ENCODE data around the gene IL15RA. TPM values are rescaled to one million over a fixed set of nuclear protein-coding genes. Genes with fewer than 3 reads are reported as not detected.

IL15RA gene
- total and polyA plus RNA-seq, 2 donors (not counting 3 experiments of a cell fraction or from before 2014, with no cell fraction given) = 18.8 to 20.6 TPM

- no TSS peak for BruUV-seq (replicated peaks)
Observed at GRCh38 chr10:5918763-5919162, 58.6 kb downstream of the IL15RA start.

More at GRCh38 chr10:5918763-5919162, 58.6 kb downstream of the IL15RA start:
- Histone ChIP-seq H3K9me1 (replicated peaks; ENCODE audit: control insufficient read depth, extremely low read depth, insufficient read depth, low read length) (no peaks in the 10 kb centered on the region), H3K27me3 (ENCODE audit: control insufficient read depth in 2 of 2, insufficient read depth in 2 of 2, low read length in 2 of 2) (no peaks in the 10 kb centered on the region), H4K20me1 (replicated peaks; ENCODE audit: control insufficient read depth, extremely low read depth, insufficient read depth, low read length) (no peaks in the 10 kb centered on the region), H3K79me2 (ENCODE audit: control insufficient read depth, insufficient read depth, low read length) (no peaks in the 10 kb centered on the region), H2AFZ (ENCODE audit: low read depth, low read length) (no peak overlapping the region), H3K4me1 (ENCODE audit: control insufficient read depth, extremely low read depth, insufficient read depth, low read length) (peaks cover 3% of the 10 kb centered on the region), H3K9ac (replicated peaks; ENCODE audit: extremely low read depth, insufficient read depth, low read length) (no peak overlapping the region), H3K4me2 (ENCODE audit: insufficient read depth, low read length) (no peak overlapping the region), H3K36me3 (ENCODE audit: control insufficient read depth in 2 of 2, extremely low read depth in 1 of 2, insufficient read depth in 2 of 2, low read length in 2 of 2) (peaks cover 36 to 67% of the 10 kb centered on the region in 2 experiments), H3K4me3 (replicated peaks in 1 of 3; ENCODE audit: insufficient read depth in 1 of 3, low read depth in 1 of 3, low read length in 3 of 3) (no peak overlapping the region), H3K27ac (ENCODE audit: insufficient read depth, low read depth, low read length) (no peak overlapping the region), H3K9me3 (replicated peaks; ENCODE audit: control insufficient read depth, insufficient read depth, low read length) (no peaks in the 10 kb centered on the region)
- CTCF ChIA-PET = interaction anchor here (1.2 kb wide), 1 partner anchor 11 kb away, joined by 3 read pairs; no protein-coding TSS in a partner anchor
- POLR2A ChIA-PET = no interaction called here
- no peak for FAIRE-seq
- no peak for DNase-seq (ENCODE audit: low read depth, low spot score)
- dilution Hi-C loops (cut with MboI; ENCODE audit: extremely low pct_ligation_motif_present, low sequenced_read_pairs) = no loop called here
- no peak for TF ChIP-seq MYC (IDR thresholded peaks at IDR 0.05; ENCODE audit: low read depth, low read length)
- no peak for TF ChIP-seq JUN (IDR thresholded peaks at IDR 0.05; ENCODE audit: borderline replicate concordance, insufficient read depth, insufficient read length, low read depth)
- TF ChIP-seq POLR2A (IDR thresholded peaks at IDR 0.05; ENCODE audit: low read depth, low read length) = no peak
- TF ChIP-seq CTCF (IDR thresholded peaks at IDR 0.05; ENCODE audit: extremely low read depth in 1 of 2, insufficient read depth in 1 of 2, low read depth in 1 of 2, low read length in 2 of 2) = no peak
- TF ChIP-seq, protein P1, sequence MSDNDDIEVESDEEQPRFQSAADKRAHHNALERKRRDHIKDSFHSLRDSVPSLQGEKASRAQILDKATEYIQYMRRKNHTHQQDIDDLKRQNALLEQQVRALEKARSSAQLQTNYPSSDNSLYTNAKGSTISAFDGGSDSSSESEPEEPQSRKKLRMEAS (IDR thresholded peaks at IDR 0.05; ENCODE audit: insufficient read depth, insufficient read length) = no peak
- no peak for TF ChIP-seq FOS (IDR thresholded peaks at IDR 0.05; ENCODE audit: borderline replicate concordance, insufficient read depth, low read length)
- no peak for TF ChIP-seq EZH2 (IDR thresholded peaks at IDR 0.05; ENCODE audit: borderline replicate concordance, low read depth, low read length, severe bottlenecking)
- no peak for TF ChIP-seq POLR2AphosphoS5 (IDR thresholded peaks at IDR 0.05; ENCODE audit: insufficient read depth, low read depth, low read length)
- TF ChIP-seq GATA2 (IDR thresholded peaks at IDR 0.05; ENCODE audit: insufficient read depth, insufficient read length, low read depth, low read length) = no peak
- intact Hi-C loops (cut with micrococcal nuclease) = no loop called here

Data from endothelial cell of umbilical vein (primary cell).